ENCODE measurements around the gene OSBPL3. TPM values are rescaled to one million over a fixed set of nuclear protein-coding genes. Genes with fewer than 3 reads are reported as not detected.

OSBPL3 gene
- total and polyA plus RNA-seq, 8 donors = 2.0 to 25.0 (median 9.9) TPM

GRCh38 chr7:24825931-24826661, 153.9 kb downstream of the OSBPL3 start:
- peak overlapping the region; percentile 9 to 71 (median 56) for H3K27ac ChIP-seq
- no peak for TF ChIP-seq EP300 (IDR thresholded peaks at IDR 0.05)
- peak in 1 of 3 donors; percentile 37 for TF ChIP-seq POLR2AphosphoS5 (IDR thresholded peaks at IDR 0.05)
- H3K27me3 ChIP-seq = no peaks in the 10 kb centered on the region
- H3K4me1 ChIP-seq = peaks cover 26 to 60% (median 38%) of the 10 kb centered on the region in 4 donors
- H3K36me3 ChIP-seq = peaks cover 0 to 7% (median 2%) of the 10 kb centered on the region in 4 donors
- H3K4me3 ChIP-seq = no peak overlapping the region
- H3K9me3 ChIP-seq = no peaks in the 10 kb centered on the region
- 41 to 50% (median 44%) methylated on average over 6 of the region's 6 CpGs for WGBS, 5 donors
- DNase-seq = peak; percentile 47 to 89
- intact Hi-C loops (cut with DNase I; ENCODE audit: low total_unique reads) = no loop called here

GRCh38 chr7:24825381-24825794, 154.6 kb downstream of the OSBPL3 start:
- intact Hi-C loops (cut with DNase I; ENCODE audit: low total_unique reads) = no loop called here
- TF ChIP-seq EP300 (IDR thresholded peaks at IDR 0.05) (no peak), POLR2A (IDR thresholded peaks at IDR 0.05) (no peak), POLR2AphosphoS5 (IDR thresholded peaks at IDR 0.05) (peak in 1 of 3 donors; percentile 25)
- no peaks in the 10 kb centered on the region for H3K9me3 ChIP-seq
- H3K27me3 ChIP-seq = no peaks in the 10 kb centered on the region
- no peak overlapping the region for H3K4me3 ChIP-seq
- peaks cover 0 to 5% (median 2%) of the 10 kb centered on the region in 4 donors for H3K36me3 ChIP-seq
- H3K4me1 ChIP-seq = peaks cover 32 to 61% (median 44%) of the 10 kb centered on the region in 4 donors
- peak overlapping the region in 3 of 5 donors; percentile 56 to 71 (median 57) for H3K27ac ChIP-seq
- 7 to 21% (median 18%) methylated on average over 1 of the region's 1 CpG for WGBS, 5 donors
- peak in 1 of 2 donors; percentile 51 for DNase-seq

- H3K27ac ChIP-seq = peak overlapping the region in 3 of 5 donors; percentile 13 to 71 (median 57)
- peaks cover 32 to 61% (median 47%) of the 10 kb centered on the region in 4 donors for H3K4me1 ChIP-seq
- H3K36me3 ChIP-seq = peaks cover 0 to under 1% (median 0%) of the 10 kb centered on the region in 4 donors
- no peak for DNase-seq
- WGBS, 5 donors = 67 to 80% (median 75%) methylated on average over 3 of the region's 3 CpGs
- H3K27me3 ChIP-seq = no peaks in the 10 kb centered on the region
- TF ChIP-seq POLR2A (IDR thresholded peaks at IDR 0.05) = no peak
- no peak for TF ChIP-seq EP300 (IDR thresholded peaks at IDR 0.05)
- no peak for TF ChIP-seq POLR2AphosphoS5 (IDR thresholded peaks at IDR 0.05)
- TF ChIP-seq CTCF (IDR thresholded peaks at IDR 0.05) = no peak
- H3K4me3 ChIP-seq = no peak overlapping the region
- no peaks in the 10 kb centered on the region for H3K9me3 ChIP-seq
- intact Hi-C loops (cut with DNase I; ENCODE audit: low total_unique reads) = no loop called here
Observed at GRCh38 chr7:24824896-24825295, 155.1 kb downstream of the OSBPL3 start.

- WGBS, 5 donors = 91 to 97% (median 93%) methylated on average over 3 of the region's 3 CpGs
Observed at GRCh38 chr7:24824400-24824799, 155.6 kb downstream of the OSBPL3 start.

GRCh38 chr7:24821754-24822054, 158.3 kb downstream of the OSBPL3 start:
- TF ChIP-seq CTCF (IDR thresholded peaks at IDR 0.05) = no peak
- TF ChIP-seq POLR2AphosphoS5 (IDR thresholded peaks at IDR 0.05) = no peak
- TF ChIP-seq EP300 (IDR thresholded peaks at IDR 0.05) = no peak
- no peak for TF ChIP-seq POLR2A (IDR thresholded peaks at IDR 0.05)
- no peak overlapping the region for H3K4me3 ChIP-seq
- H3K36me3 ChIP-seq = peaks cover 0 to 10% (median 3%) of the 10 kb centered on the region in 4 donors
- no peaks in the 10 kb centered on the region for H3K27me3 ChIP-seq
- no peak for DNase-seq
- intact Hi-C loops (cut with DNase I; ENCODE audit: low total_unique reads) = no loop called here
- H3K4me1 ChIP-seq = peaks cover 20 to 43% (median 35%) of the 10 kb centered on the region in 4 donors
- WGBS, 5 donors = 77 to 86% (median 85%) methylated on average over 3 of the region's 3 CpGs
- H3K27ac ChIP-seq = peak overlapping the region in 4 of 5 donors; percentile 55 to 76 (median 68)
- H3K9me3 ChIP-seq = no peaks in the 10 kb centered on the region

More at GRCh38 chr7:24824400-24824799, 155.6 kb downstream of the OSBPL3 start:
- DNase-seq = no peak
- TF ChIP-seq EP300 (IDR thresholded peaks at IDR 0.05) = no peak
- no peak for TF ChIP-seq CTCF (IDR thresholded peaks at IDR 0.05)
- no peak for TF ChIP-seq POLR2AphosphoS5 (IDR thresholded peaks at IDR 0.05)
- TF ChIP-seq POLR2A (IDR thresholded peaks at IDR 0.05) = no peak
- Histone ChIP-seq H3K27me3 (no peaks in the 10 kb centered on the region), H3K36me3 (no peaks in the 10 kb centered on the region), H3K4me3 (no peak overlapping the region), H3K27ac (peak overlapping the region in 1 of 5 donors; percentile 57), H3K4me1 (peaks cover 32 to 58% (median 45%) of the 10 kb centered on the region in 4 donors), H3K9me3 (no peaks in the 10 kb centered on the region)
- intact Hi-C loops (cut with DNase I; ENCODE audit: low total_unique reads) = no loop called here
